ENCODE measurements around the gene PNLIPRP3.
"Not testable (repeated sequence)": the region's sequence is repeated elsewhere in the genome, so short reads cannot be mapped to it uniquely, and the experiment has no call there.

PNLIPRP3 gene

GRCh38 chr10:116427671-116428070, at the start of gene PNLIPRP3:
PNLIPRP3 (plus strand) TSS chr10:116427847; CDS start chr10:116428013, 166 bp downstream.
- DNase-seq (ENCODE audit: low spot score): no peak

GRCh38 chr10:116382290-116382689, 45.4 kb upstream of the PNLIPRP3 start:
- DNase-seq (ENCODE audit: low spot score): no peak

- no peak for DNase-seq (ENCODE audit: low spot score)
Measured at GRCh38 chr10:116385311-116385710, 42.3 kb upstream of the PNLIPRP3 start.

GRCh38 chr10:116385994-116386809, 41.4 kb upstream of the PNLIPRP3 start:
- DNase-seq (ENCODE audit: low spot score): peak; percentile 47

GRCh38 chr10:116393246-116393831, 34.3 kb upstream of the PNLIPRP3 start:
- DNase-seq (ENCODE audit: low spot score): not testable (repeated sequence)

- DNase-seq (ENCODE audit: low spot score): no peak
Measured at GRCh38 chr10:116395223-116395985, 32.2 kb upstream of the PNLIPRP3 start.

- DNase-seq (ENCODE audit: low spot score): no peak
Measured at GRCh38 chr10:116398224-116398623, 29.4 kb upstream of the PNLIPRP3 start.

- DNase-seq (ENCODE audit: low spot score): no peak
Measured at GRCh38 chr10:116402858-116403257, 24.8 kb upstream of the PNLIPRP3 start.

- no peak for DNase-seq (ENCODE audit: low spot score)
Measured at GRCh38 chr10:116403740-116404250, 23.9 kb upstream of the PNLIPRP3 start.

- DNase-seq (ENCODE audit: low spot score): no peak
Measured at GRCh38 chr10:116408719-116409118, 18.9 kb upstream of the PNLIPRP3 start.

- no peak for DNase-seq (ENCODE audit: low spot score)
Measured at GRCh38 chr10:116410351-116410750, 17.3 kb upstream of the PNLIPRP3 start.

GRCh38 chr10:116417821-116418220, 9.8 kb upstream of the PNLIPRP3 start:
- no peak for DNase-seq (ENCODE audit: low spot score)

GRCh38 chr10:116418389-116418788, 9.3 kb upstream of the PNLIPRP3 start:
- no peak for DNase-seq (ENCODE audit: low spot score)

- DNase-seq (ENCODE audit: low spot score): no peak
Measured at GRCh38 chr10:116421815-116422214, 5.8 kb upstream of the PNLIPRP3 start.

- no peak for DNase-seq (ENCODE audit: low spot score)
Measured at GRCh38 chr10:116429288-116429977, 1.8 kb downstream of the PNLIPRP3 start.

- no peak for DNase-seq (ENCODE audit: low spot score)
Measured at GRCh38 chr10:116430288-116430687, 2.6 kb downstream of the PNLIPRP3 start.

GRCh38 chr10:116431598-116431997, 4.0 kb downstream of the PNLIPRP3 start:
- DNase-seq (ENCODE audit: low spot score): no peak

GRCh38 chr10:116437076-116437692, 9.5 kb downstream of the PNLIPRP3 start:
- DNase-seq (ENCODE audit: low spot score): no peak

GRCh38 chr10:116440330-116441030, 12.8 kb downstream of the PNLIPRP3 start:
- DNase-seq (ENCODE audit: low spot score): no peak

- DNase-seq (ENCODE audit: low spot score): peak; percentile 47
Measured at GRCh38 chr10:116444527-116445142, 17.0 kb downstream of the PNLIPRP3 start.
